Stimulated activated CD4-positive, alpha-beta T cell treated with anti-CD3 and anti-CD28 coated beads, Interleukin-2, amount 100 ng/mL, for 4 hours (primary cell): ENCODE data around the gene STOX1.
"Not testable (repeated sequence)": the region's sequence is repeated elsewhere in the genome, so short reads cannot be mapped to it uniquely, and the experiment has no call there.

Experiments
- DNase-seq: peaks from one replicate; pipeline ENCODE4 v3.0.0-alpha.2; 2020; ENCODE audit warnings: low read depth

The STOX1 gene

GRCh38 chr10:68829952-68830351, 2.6 kb downstream of the STOX1 start:
- no peak for DNase-seq

- no peak for DNase-seq
Observed at GRCh38 chr10:68831961-68832455, 4.7 kb downstream of the STOX1 start.

GRCh38 chr10:68832601-68833000, 5.3 kb downstream of the STOX1 start:
- DNase-seq = no peak

GRCh38 chr10:68837626-68838322, 10.4 kb downstream of the STOX1 start:
- no peak for DNase-seq

- DNase-seq = not testable (repeated sequence)
Observed at GRCh38 chr10:68840650-68841049, 13.3 kb downstream of the STOX1 start.

GRCh38 chr10:68848281-68848680, 20.9 kb downstream of the STOX1 start:
- DNase-seq = no peak

GRCh38 chr10:68848806-68849205, 21.5 kb downstream of the STOX1 start:
- DNase-seq = no peak

GRCh38 chr10:68856352-68856751, 29.0 kb downstream of the STOX1 start:
- DNase-seq = no peak

GRCh38 chr10:68857005-68857404, 29.7 kb downstream of the STOX1 start:
- no peak for DNase-seq

- DNase-seq = no peak
Observed at GRCh38 chr10:68861253-68861652, 33.9 kb downstream of the STOX1 start.

- DNase-seq = no peak
Observed at GRCh38 chr10:68864611-68865010, 37.3 kb downstream of the STOX1 start.

- DNase-seq = not testable (repeated sequence)
Observed at GRCh38 chr10:68868173-68868572, 40.8 kb downstream of the STOX1 start.

GRCh38 chr10:68869623-68870022, 42.3 kb downstream of the STOX1 start:
- DNase-seq = no peak

- no peak for DNase-seq
Observed at GRCh38 chr10:68870061-68870460, 42.7 kb downstream of the STOX1 start.

GRCh38 chr10:68870545-68871104, 43.3 kb downstream of the STOX1 start:
- peak; percentile 33 for DNase-seq

- no peak for DNase-seq
Observed at GRCh38 chr10:68871105-68871711, 43.9 kb downstream of the STOX1 start.

- no peak for DNase-seq
Observed at GRCh38 chr10:68871731-68872342, 44.5 kb downstream of the STOX1 start.

GRCh38 chr10:68876246-68877138, 49.2 kb downstream of the STOX1 start:
- DNase-seq = no peak

- no peak for DNase-seq
Observed at GRCh38 chr10:68877482-68878110, 50.3 kb downstream of the STOX1 start.

GRCh38 chr10:68878496-68878895, 51.2 kb downstream of the STOX1 start:
- DNase-seq = no peak

GRCh38 chr10:68879628-68880027, 52.3 kb downstream of the STOX1 start:
- DNase-seq = no peak
